Mesendoderm (in vitro differentiated cells): Measurements from ENCODE around the gene ALK.
"Not testable (repeated sequence)": the region's sequence is repeated elsewhere in the genome, so short reads cannot be mapped to it uniquely, and the experiment has no call there.

Experiments
- DNase-seq: peaks from one replicate; pipeline ENCODE4 v3.0.0; 2013
- H2AK5ac ChIP-seq: 2 replicates; pipeline ENCODE4 v1.6.1; 2013; ENCODE audit warnings: low read length, inconsistent platforms
- H2BK120ac ChIP-seq: 2 replicates; pipeline ENCODE4 v1.6.1; 2013; ENCODE audit warnings: low read depth, mild to moderate bottlenecking, low read length, moderate library complexity, mixed read lengths
- H2BK15ac ChIP-seq: replicated peaks from 2 replicates; pipeline ENCODE4 v1.6.1; 2013; ENCODE audit warnings: low read depth, mild to moderate bottlenecking, moderate library complexity
- H2BK5ac ChIP-seq: 2 replicates; pipeline ENCODE4 v1.6.1; 2013; ENCODE audit warnings: low read length, inconsistent platforms
- H3K18ac ChIP-seq: 2 replicates; pipeline ENCODE4 v1.6.1; 2013; ENCODE audit warnings: mild to moderate bottlenecking, low read length, mixed read lengths
- H3K23ac ChIP-seq: one replicate; pipeline ENCODE4 v1.6.1; 2013; ENCODE audit warnings: low read length
- H3K27ac ChIP-seq: 2 replicates; pipeline ENCODE4 v1.5.1; 2013; ENCODE audit warnings: low read depth, mild to moderate bottlenecking, inconsistent platforms, low read length, moderate library complexity
- H3K27me3 ChIP-seq: 2 replicates; pipeline ENCODE4 v1.6.1; 2013; ENCODE audit warnings: low read length, control low read depth, mild to moderate bottlenecking, inconsistent platforms; ENCODE audit not compliant: insufficient read depth, poor library complexity
- H3K36me3 ChIP-seq: 2 replicates; pipeline ENCODE4 v1.6.1; 2013; ENCODE audit warnings: low read length, inconsistent platforms; ENCODE audit not compliant: control insufficient read depth, insufficient read depth
- H3K4ac ChIP-seq: one replicate; pipeline ENCODE4 v1.6.1; 2013; ENCODE audit warnings: low read depth, mild to moderate bottlenecking, low read length, moderate library complexity
- H3K4me1 ChIP-seq: 2 replicates; pipeline ENCODE4 v1.6.1; 2013; ENCODE audit warnings: low read depth, low read length, inconsistent platforms; ENCODE audit not compliant: control insufficient read depth
- H3K4me2 ChIP-seq: 2 replicates; pipeline ENCODE4 v1.6.1; 2013; ENCODE audit warnings: low read length
- H3K4me3 ChIP-seq: 2 replicates; pipeline ENCODE4 v1.5.1; 2013; ENCODE audit warnings: mild to moderate bottlenecking, low read length
- H3K56ac ChIP-seq: one replicate; pipeline ENCODE4 v1.6.1; 2013; ENCODE audit warnings: low read length
- H3K79me1 ChIP-seq: 2 replicates; pipeline ENCODE4 v1.6.1; 2013; ENCODE audit warnings: low read length, inconsistent platforms
- H3K79me2 ChIP-seq: 2 replicates; pipeline ENCODE4 v1.6.1; 2013; ENCODE audit warnings: mild to moderate bottlenecking, low read length; ENCODE audit not compliant: control insufficient read depth, insufficient read depth
- H3K9ac ChIP-seq: 2 replicates; pipeline ENCODE4 v1.6.1; 2013; ENCODE audit warnings: low read length, inconsistent platforms
- H4K5ac ChIP-seq: one replicate; pipeline ENCODE4 v1.6.1; 2013; ENCODE audit warnings: low read length
- H4K8ac ChIP-seq: one replicate; pipeline ENCODE4 v1.6.1; 2013; ENCODE audit warnings: low read depth, mild to moderate bottlenecking, control low read depth, low read length, moderate library complexity
- WGBS: extraction: QIAGEN DNeasy Blood & Tissue Kit; methylation state at CpG from one replicate; pipeline ENCODE4 v1.1.7; 2013; ENCODE audit warnings: low lambda C conversion rate, missing lambda C conversion rate; ENCODE audit not compliant: insufficient coverage; ENCODE audit errors: extremely low coverage; 5-methylcytosine and 5-hydroxymethylcytosine counted together

ALK gene

DNA sequence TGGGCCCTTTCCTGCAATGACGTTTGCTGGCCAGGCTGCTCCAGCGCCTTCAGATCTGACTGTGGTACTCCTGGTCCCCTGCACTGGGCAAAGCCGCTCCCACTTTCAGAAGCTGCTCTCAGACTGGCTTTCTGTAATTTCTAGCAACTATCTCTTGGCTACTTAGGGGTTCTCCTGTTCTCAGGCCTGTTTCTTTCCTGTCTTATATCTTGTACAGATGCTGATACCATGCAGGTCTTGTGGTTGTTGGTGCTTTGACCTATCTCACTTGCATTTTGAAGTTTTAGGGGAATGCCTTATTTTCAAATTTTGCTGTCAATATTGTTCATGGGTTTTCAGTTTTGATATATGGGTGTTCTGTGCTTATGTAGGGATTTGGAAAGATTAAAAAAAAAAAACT is 660.4 kb downstream of the ALK start:
- H4K8ac ChIP-seq = no peak overlapping the region
- H3K9ac ChIP-seq = no peak overlapping the region
- no peak overlapping the region for H3K18ac ChIP-seq
- no peaks in the 10 kb centered on the region for H3K27me3 ChIP-seq
- no peak for DNase-seq
- H3K4ac ChIP-seq = no peak overlapping the region
- no peak overlapping the region for H2AK5ac ChIP-seq
- H3K79me2 ChIP-seq = no peaks in the 10 kb centered on the region
- no peak overlapping the region for H3K4me2 ChIP-seq
- no peak overlapping the region for H3K23ac ChIP-seq
- no peak overlapping the region for H3K4me3 ChIP-seq
- H3K4me1 ChIP-seq = no peaks in the 10 kb centered on the region
- H3K79me1 ChIP-seq = no peaks in the 10 kb centered on the region
- WGBS = no CpG with 5 or more reads among the region's 3 CpGs
- H4K5ac ChIP-seq = no peak overlapping the region
- no peak overlapping the region for H2BK5ac ChIP-seq
- no peak overlapping the region for H2BK120ac ChIP-seq
- no peak overlapping the region for H3K27ac ChIP-seq
- no peaks in the 10 kb centered on the region for H3K36me3 ChIP-seq
- H3K56ac ChIP-seq = no peak overlapping the region
- no peak overlapping the region for H2BK15ac ChIP-seq

DNA sequence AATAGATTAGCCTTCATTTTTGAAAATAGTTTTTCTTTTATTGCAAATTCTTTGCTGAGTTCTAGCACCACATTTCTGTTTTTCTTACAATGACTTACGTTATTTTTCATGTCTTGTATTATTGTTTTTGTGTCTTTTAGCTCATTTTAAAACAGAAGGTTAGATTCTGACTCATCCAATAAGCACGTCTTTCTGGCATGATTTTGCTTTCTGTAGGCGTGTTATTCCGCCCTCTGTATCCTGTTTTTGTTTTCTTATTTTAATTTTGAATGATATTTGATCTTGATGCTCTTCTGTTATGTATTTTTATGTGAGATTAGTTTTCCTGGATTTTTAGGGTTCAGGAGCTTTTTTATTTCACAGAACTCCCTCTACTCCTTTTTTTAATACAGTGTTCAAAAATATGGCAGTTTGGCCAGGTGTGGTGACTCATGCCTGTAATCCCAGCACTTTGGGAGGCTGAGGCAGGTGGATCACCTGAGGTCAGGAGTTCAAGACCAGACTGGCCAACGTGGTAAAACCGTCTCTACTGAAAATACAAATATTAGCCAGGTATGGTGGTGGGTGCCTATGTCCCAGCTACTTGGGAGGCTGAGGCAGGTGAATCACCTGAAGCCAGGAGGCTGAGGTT is 661.1 kb downstream of the ALK start:
- no peak for DNase-seq
- Histone ChIP-seq H4K5ac (no peak overlapping the region), H2BK15ac (no peak overlapping the region), H3K4me2 (no peak overlapping the region), H3K23ac (no peak overlapping the region), H3K56ac (no peak overlapping the region), H4K8ac (no peak overlapping the region), H3K18ac (no peak overlapping the region), H2BK120ac (no peak overlapping the region), H3K4ac (no peak overlapping the region), H3K27me3 (no peaks in the 10 kb centered on the region), H3K79me2 (no peaks in the 10 kb centered on the region), H3K9ac (no peak overlapping the region), H3K4me3 (no peak overlapping the region), H3K36me3 (no peaks in the 10 kb centered on the region), H2BK5ac (no peak overlapping the region), H2AK5ac (no peak overlapping the region), H3K4me1 (no peaks in the 10 kb centered on the region), H3K27ac (no peak overlapping the region), H3K79me1 (no peaks in the 10 kb centered on the region)
- WGBS = no CpG with 5 or more reads among the region's 6 CpGs

DNA sequence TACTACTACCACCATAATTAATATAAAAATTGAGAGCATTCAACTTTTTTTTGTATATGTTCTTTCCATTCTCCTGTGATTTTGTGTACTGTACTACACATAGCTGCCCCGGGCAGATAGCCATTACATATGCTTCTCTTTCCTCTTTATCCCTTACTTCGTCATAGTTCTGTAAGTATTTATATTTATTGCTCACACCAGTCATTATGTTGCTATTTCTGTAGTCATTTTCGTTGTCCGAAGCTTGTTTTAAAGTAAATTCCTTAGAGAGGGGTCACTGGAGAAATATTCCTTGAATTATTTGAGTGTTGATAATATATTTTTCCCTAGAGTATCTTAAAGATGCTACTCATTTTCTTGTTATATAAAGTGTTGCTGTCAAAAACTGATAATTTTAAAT is 662.2 kb downstream of the ALK start:
- no peak for DNase-seq
- H2BK120ac ChIP-seq = no peak overlapping the region
- no peaks in the 10 kb centered on the region for H3K79me1 ChIP-seq
- no peak overlapping the region for H2BK5ac ChIP-seq
- no peaks in the 10 kb centered on the region for H3K27me3 ChIP-seq
- H3K18ac ChIP-seq = no peak overlapping the region
- H4K5ac ChIP-seq = no peak overlapping the region
- no peaks in the 10 kb centered on the region for H3K4me1 ChIP-seq
- H3K56ac ChIP-seq = no peak overlapping the region
- H3K4me3 ChIP-seq = no peak overlapping the region
- no peaks in the 10 kb centered on the region for H3K79me2 ChIP-seq
- H3K9ac ChIP-seq = no peak overlapping the region
- WGBS = no CpG with 5 or more reads among the region's 4 CpGs
- H3K4me2 ChIP-seq = no peak overlapping the region
- no peak overlapping the region for H3K23ac ChIP-seq
- no peaks in the 10 kb centered on the region for H3K36me3 ChIP-seq
- no peak overlapping the region for H4K8ac ChIP-seq
- H3K4ac ChIP-seq = no peak overlapping the region
- H2AK5ac ChIP-seq = no peak overlapping the region
- no peak overlapping the region for H2BK15ac ChIP-seq
- no peak overlapping the region for H3K27ac ChIP-seq

DNA sequence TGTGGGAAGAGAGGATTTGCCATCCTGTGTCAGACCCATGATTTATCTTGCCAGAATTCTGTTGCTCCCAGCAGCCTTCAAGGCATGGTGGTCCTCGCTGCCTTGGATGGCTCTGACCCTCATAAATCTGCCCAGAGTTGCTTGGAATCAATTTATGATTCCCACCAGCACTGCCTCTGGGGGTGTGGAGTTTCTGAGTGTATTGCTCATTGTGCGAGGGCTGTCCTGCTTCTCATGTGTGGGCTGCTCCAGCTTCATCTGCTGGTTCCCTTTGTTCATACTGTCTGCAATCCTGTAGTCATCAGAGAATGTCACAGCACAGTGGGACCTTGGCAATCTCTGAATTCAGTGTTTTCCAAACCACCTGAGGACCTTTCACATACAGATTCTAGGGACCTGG is 666.4 kb downstream of the ALK start:
- no peaks in the 10 kb centered on the region for H3K36me3 ChIP-seq
- no peak overlapping the region for H3K23ac ChIP-seq
- H4K8ac ChIP-seq = no peak overlapping the region
- H3K27me3 ChIP-seq = no peaks in the 10 kb centered on the region
- no CpG with 5 or more reads among the region's 2 CpGs for WGBS
- H2BK15ac ChIP-seq = no peak overlapping the region
- H3K79me1 ChIP-seq = no peaks in the 10 kb centered on the region
- H3K4me3 ChIP-seq = no peak overlapping the region
- no peak overlapping the region for H2BK5ac ChIP-seq
- H3K4me2 ChIP-seq = no peak overlapping the region
- no peak overlapping the region for H2AK5ac ChIP-seq
- H4K5ac ChIP-seq = no peak overlapping the region
- H3K4me1 ChIP-seq = no peaks in the 10 kb centered on the region
- no peak overlapping the region for H3K27ac ChIP-seq
- no peak overlapping the region for H3K4ac ChIP-seq
- H3K18ac ChIP-seq = no peak overlapping the region
- no peak overlapping the region for H3K56ac ChIP-seq
- no peak overlapping the region for H2BK120ac ChIP-seq
- no peak overlapping the region for H3K9ac ChIP-seq
- no peaks in the 10 kb centered on the region for H3K79me2 ChIP-seq
- no peak for DNase-seq

DNA sequence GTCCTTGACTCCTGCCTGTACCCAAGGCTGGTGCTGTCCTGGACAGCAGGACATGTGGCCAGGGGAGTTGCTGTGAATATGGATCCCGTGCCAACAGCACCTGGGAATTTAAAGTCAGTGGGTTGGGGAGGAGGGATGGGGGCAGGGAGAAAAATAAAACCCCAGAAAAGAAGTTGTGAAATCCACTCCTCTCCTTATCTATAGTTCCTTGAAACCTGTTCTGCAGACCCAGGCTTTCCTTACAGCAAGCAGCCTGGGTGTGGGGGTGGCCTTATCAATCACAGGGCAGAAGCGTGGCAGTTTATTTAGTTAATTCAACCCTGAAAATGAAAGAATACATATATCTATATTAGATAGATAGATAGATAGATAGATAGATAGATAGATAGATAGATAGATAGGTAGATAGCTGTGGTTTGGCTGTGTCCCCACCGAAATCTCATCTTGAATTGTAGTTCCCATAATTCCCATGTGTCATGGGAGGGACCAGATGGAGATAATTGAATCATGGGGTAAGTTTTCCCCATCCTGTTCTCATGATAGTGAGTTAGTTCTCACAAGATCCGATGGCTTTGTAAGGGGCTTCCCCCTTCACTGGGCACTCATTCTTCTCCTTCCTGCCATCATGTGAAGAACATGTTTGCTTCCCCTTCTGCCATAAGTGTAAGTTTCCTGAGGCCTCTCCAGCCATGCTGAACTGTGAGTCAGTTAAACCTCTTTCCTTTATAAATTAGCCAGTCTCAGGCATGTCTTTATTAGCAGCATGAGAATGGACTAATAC is 667.7 kb downstream of the ALK start:
- H2BK5ac ChIP-seq, H3K4me3 ChIP-seq, H3K27ac ChIP-seq, H2BK120ac ChIP-seq, H3K18ac ChIP-seq, H3K36me3 ChIP-seq, H3K4me1 ChIP-seq, H2BK15ac ChIP-seq, H2AK5ac ChIP-seq, H4K8ac ChIP-seq, H4K5ac ChIP-seq, H3K23ac ChIP-seq, H3K4ac ChIP-seq, H3K56ac ChIP-seq, H3K4me2 ChIP-seq, H3K9ac ChIP-seq, H3K79me2 ChIP-seq, H3K79me1 ChIP-seq, H3K27me3 ChIP-seq, DNase-seq: not testable (repeated sequence)
- no CpG with 5 or more reads among the region's 4 CpGs for WGBS
